ENCODE measurements around the gene MARCO.
"Not testable (repeated sequence)": the region's sequence is repeated elsewhere in the genome, so short reads cannot be mapped to it uniquely, and the experiment has no call there.

DNA sequence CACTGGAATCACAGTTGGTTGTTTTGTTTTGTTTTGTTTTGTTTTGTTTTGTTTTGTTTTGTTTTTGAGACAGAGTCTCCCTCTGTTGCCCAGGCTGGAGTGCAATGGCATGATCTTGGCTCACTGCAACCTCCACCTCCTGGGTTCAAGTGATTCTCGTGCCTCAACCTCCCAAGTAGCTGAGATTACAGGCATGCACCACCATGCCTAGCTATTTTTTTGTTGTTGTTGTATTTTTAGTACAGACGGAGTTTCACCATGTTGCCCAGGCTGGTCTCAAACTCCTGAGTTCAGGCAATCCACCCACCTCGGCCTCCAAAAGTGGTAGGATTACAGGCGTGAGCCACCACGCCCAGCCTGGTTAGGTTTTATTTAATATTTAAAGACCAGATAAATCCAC, 95.9 kb downstream of the MARCO start:
- TF ChIP-seq, protein P1, sequence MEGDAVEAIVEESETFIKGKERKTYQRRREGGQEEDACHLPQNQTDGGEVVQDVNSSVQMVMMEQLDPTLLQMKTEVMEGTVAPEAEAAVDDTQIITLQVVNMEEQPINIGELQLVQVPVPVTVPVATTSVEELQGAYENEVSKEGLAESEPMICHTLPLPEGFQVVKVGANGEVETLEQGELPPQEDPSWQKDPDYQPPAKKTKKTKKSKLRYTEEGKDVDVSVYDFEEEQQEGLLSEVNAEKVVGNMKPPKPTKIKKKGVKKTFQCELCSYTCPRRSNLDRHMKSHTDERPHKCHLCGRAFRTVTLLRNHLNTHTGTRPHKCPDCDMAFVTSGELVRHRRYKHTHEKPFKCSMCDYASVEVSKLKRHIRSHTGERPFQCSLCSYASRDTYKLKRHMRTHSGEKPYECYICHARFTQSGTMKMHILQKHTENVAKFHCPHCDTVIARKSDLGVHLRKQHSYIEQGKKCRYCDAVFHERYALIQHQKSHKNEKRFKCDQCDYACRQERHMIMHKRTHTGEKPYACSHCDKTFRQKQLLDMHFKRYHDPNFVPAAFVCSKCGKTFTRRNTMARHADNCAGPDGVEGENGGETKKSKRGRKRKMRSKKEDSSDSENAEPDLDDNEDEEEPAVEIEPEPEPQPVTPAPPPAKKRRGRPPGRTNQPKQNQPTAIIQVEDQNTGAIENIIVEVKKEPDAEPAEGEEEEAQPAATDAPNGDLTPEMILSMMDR (IDR thresholded peaks at IDR 0.05), result not testable (repeated sequence)
- TF ChIP-seq SIN3A (IDR thresholded peaks at IDR 0.05; ENCODE audit: borderline replicate concordance, insufficient read depth, low read depth, low read length); TCF7L2 (IDR thresholded peaks at IDR 0.05; ENCODE audit: low read depth, low read length); POLR2AphosphoS5 (IDR thresholded peaks at IDR 0.05; ENCODE audit: low read depth, low read length): not testable (repeated sequence)
- TF ChIP-seq, protein P2, sequence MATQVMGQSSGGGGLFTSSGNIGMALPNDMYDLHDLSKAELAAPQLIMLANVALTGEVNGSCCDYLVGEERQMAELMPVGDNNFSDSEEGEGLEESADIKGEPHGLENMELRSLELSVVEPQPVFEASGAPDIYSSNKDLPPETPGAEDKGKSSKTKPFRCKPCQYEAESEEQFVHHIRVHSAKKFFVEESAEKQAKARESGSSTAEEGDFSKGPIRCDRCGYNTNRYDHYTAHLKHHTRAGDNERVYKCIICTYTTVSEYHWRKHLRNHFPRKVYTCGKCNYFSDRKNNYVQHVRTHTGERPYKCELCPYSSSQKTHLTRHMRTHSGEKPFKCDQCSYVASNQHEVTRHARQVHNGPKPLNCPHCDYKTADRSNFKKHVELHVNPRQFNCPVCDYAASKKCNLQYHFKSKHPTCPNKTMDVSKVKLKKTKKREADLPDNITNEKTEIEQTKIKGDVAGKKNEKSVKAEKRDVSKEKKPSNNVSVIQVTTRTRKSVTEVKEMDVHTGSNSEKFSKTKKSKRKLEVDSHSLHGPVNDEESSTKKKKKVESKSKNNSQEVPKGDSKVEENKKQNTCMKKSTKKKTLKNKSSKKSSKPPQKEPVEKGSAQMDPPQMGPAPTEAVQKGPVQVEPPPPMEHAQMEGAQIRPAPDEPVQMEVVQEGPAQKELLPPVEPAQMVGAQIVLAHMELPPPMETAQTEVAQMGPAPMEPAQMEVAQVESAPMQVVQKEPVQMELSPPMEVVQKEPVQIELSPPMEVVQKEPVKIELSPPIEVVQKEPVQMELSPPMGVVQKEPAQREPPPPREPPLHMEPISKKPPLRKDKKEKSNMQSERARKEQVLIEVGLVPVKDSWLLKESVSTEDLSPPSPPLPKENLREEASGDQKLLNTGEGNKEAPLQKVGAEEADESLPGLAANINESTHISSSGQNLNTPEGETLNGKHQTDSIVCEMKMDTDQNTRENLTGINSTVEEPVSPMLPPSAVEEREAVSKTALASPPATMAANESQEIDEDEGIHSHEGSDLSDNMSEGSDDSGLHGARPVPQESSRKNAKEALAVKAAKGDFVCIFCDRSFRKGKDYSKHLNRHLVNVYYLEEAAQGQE (IDR thresholded peaks at IDR 0.05; ENCODE audit: insufficient read depth in 1 of 2, low read depth in 2 of 2, low read length in 1 of 2), result not testable (repeated sequence)
